Activated CD4-positive, alpha-beta T cell treated with anti-CD3 and anti-CD28 coated beads, Interleukin-2, amount 50 U/mL, for 4 hours (primary cell): ENCODE data around the gene TENT5A.

ENCODE experiments used
- DNase-seq, 2 experiments: peaks; one replicate each; pipeline ENCODE4 v3.0.0-alpha.2; 2020

Gene TENT5A

GRCh38 chr6:81770381-81770780 lies 17.9 kb upstream of the TENT5A start:
- DNase-seq = no peak

- no peak for DNase-seq
Observed at GRCh38 chr6:81769824-81770223, 17.3 kb upstream of the TENT5A start.

GRCh38 chr6:81768150-81768942 lies 15.9 kb upstream of the TENT5A start:
- DNase-seq = no peak

GRCh38 chr6:81767163-81767891 lies 14.8 kb upstream of the TENT5A start:
- no peak for DNase-seq

- DNase-seq = no peak
Observed at GRCh38 chr6:81766482-81767069, 14.1 kb upstream of the TENT5A start.

- DNase-seq = no peak
Observed at GRCh38 chr6:81764531-81764930, 12.1 kb upstream of the TENT5A start.

- no peak for DNase-seq
Observed at GRCh38 chr6:81763968-81764367, 11.5 kb upstream of the TENT5A start.

- DNase-seq = no peak
Observed at GRCh38 chr6:81763051-81763450, 10.6 kb upstream of the TENT5A start.

GRCh38 chr6:81762606-81763005 lies 10.1 kb upstream of the TENT5A start:
- DNase-seq = no peak

GRCh38 chr6:81762132-81762531 lies 9.7 kb upstream of the TENT5A start:
- no peak for DNase-seq

GRCh38 chr6:81761197-81761596 lies 8.7 kb upstream of the TENT5A start:
- no peak for DNase-seq

- DNase-seq = no peak
Observed at GRCh38 chr6:81759782-81760181, 7.3 kb upstream of the TENT5A start.

- DNase-seq = no peak
Observed at GRCh38 chr6:81758221-81758620, 5.7 kb upstream of the TENT5A start.

GRCh38 chr6:81756690-81757089 lies 4.2 kb upstream of the TENT5A start:
- DNase-seq = no peak

- DNase-seq = no peak
Observed at GRCh38 chr6:81755551-81755950, 3.1 kb upstream of the TENT5A start.

- DNase-seq = no peak
Observed at GRCh38 chr6:81754906-81755305, 2.4 kb upstream of the TENT5A start.

GRCh38 chr6:81753711-81754577 lies 1.5 kb upstream of the TENT5A start:
- peak; percentile 88 to 89 for DNase-seq

GRCh38 chr6:81752921-81753710 lies 635 bp upstream of the TENT5A start:
- peak; percentile 36 to 45 for DNase-seq

- DNase-seq = peak; percentile 4 to 9
Observed at GRCh38 chr6:81751388-81752083, 945 bp downstream of the TENT5A start.

GRCh38 chr6:81750681-81751387 lies 1.6 kb downstream of the TENT5A start:
- DNase-seq = no peak

GRCh38 chr6:81750200-81750599 lies 2.3 kb downstream of the TENT5A start:
- DNase-seq = no peak
